ENCODE data around the gene DNAH2.

DNAH2 gene

DNA sequence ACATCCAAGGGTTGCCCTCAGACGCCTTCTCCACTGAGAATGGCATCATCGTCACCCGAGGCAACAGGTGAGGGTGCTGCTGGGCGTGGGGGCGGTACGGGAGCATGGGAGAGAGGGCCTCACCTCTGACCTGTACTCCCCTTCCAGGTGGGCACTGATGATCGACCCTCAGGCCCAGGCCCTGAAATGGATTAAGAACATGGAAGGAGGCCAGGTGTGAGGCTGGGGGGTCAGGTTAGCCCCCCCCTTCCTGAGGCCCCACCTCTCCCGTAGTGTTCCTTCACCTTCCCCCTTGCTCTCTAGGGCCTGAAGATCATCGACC is 100.1 kb downstream of the DNAH2 start:
- TF ChIP-seq, protein P1, sequence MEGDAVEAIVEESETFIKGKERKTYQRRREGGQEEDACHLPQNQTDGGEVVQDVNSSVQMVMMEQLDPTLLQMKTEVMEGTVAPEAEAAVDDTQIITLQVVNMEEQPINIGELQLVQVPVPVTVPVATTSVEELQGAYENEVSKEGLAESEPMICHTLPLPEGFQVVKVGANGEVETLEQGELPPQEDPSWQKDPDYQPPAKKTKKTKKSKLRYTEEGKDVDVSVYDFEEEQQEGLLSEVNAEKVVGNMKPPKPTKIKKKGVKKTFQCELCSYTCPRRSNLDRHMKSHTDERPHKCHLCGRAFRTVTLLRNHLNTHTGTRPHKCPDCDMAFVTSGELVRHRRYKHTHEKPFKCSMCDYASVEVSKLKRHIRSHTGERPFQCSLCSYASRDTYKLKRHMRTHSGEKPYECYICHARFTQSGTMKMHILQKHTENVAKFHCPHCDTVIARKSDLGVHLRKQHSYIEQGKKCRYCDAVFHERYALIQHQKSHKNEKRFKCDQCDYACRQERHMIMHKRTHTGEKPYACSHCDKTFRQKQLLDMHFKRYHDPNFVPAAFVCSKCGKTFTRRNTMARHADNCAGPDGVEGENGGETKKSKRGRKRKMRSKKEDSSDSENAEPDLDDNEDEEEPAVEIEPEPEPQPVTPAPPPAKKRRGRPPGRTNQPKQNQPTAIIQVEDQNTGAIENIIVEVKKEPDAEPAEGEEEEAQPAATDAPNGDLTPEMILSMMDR (conservative IDR thresholded peaks at IDR 0.05): no peak
- H3K27ac ChIP-seq: no peak overlapping the region

DNA sequence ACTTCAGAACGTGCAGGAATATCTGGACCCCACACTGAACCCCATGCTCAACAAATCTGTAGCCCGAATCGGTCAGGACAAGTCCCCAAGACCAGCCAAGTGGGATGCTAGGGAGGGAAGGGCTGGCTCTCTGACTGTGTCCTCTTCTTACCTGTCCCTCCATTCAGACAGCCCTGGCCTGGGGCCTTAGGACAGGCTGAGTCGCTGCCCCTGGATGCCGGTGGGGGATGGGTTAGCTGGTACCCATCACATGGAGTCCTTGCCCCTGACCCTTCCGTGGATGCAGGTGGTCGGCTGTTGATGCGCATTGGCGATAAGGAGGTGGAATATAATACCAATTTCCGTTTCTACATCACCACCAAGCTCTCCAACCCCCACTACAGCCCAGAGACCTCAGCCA is 100.5 kb downstream of the DNAH2 start:
- TF ChIP-seq, protein P1 (conservative IDR thresholded peaks at IDR 0.05): no peak
- H3K27ac ChIP-seq: no peak overlapping the region

DNA sequence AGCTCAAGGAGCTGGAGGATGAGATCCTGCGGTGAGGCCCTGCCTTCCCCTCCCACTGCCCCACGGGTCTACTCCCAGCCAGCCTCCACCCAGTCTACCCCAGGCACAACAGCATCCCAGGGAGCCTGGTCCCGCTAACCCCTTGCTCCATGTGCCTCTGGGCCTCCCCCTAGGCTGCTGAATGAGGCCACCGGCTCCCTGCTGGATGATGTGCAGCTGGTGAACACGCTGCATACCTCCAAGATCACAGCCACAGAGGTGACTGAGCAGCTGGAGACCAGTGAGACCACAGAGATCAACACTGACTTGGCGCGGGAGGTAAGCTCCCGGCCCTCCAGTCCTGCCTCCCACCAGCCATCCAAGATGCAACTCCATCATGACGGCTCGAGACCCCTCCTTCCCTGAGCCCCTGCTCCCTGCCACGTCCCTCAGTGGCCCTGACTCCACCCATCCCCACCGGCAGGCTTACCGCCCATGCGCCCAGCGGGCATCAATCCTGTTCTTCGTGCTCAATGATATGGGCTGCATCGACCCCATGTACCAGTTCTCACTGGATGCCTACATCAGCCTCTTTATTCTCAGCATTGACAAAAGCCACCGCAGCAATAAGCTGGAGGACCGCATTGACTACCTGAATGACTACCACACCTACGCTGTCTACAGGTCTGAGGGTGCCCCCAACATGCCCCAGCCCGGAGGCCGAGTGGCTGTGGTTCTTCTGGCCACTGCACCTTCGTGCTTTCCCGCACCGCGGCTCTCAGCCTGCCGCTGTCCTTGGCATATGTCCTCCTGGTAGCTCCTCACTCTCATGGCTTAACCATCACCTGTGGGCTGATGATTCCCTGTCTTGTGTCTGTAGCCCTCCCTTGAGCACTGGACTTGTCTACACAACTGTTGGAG is 101.5 kb downstream of the DNAH2 start:
- TF ChIP-seq, protein P1 (conservative IDR thresholded peaks at IDR 0.05): no peak
- no peak overlapping the region for H3K27ac ChIP-seq

DNA sequence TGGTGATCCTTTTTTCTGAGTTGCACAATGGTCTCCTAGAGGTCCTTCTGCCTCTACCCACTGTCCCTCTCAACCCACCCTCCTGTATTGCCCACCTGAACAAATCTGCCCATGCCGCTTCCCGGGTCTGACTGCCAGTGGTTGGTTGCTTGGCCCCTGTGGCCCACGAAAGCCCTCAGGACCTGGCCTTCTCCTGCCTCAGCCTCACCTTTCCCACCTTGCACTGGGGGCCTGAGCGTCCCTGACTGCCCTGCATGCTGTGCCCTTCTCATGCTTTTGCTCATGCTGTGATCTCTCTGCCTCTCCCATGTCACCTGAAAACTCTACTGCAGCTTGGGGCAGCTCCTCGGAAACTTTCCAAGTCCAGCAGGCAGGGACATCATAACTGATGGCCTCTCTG is 102.7 kb downstream of the DNAH2 start:
- H3K27ac ChIP-seq: no peak overlapping the region
- TF ChIP-seq, protein P1 (conservative IDR thresholded peaks at IDR 0.05): no peak

DNA sequence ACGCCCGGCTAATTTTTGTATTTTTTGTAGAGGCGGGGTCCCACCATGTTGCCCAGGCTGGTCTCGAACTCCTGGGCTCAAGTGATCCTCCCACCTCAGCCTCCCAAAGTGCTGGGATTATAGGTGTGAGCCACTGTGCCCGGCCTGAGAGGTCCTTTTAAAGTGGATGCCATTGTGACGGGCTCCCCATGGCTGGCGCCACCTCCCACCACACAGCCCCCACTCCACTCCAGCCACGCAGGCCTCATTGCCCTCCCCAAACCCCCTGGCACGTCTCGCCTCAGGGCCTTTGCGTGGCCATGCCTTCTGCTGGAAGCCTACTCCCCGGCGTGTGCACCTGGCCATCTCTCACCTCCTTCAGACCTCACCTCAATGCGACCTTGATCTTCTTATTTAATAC is 104.6 kb downstream of the DNAH2 start:
- TF ChIP-seq, protein P1 (conservative IDR thresholded peaks at IDR 0.05): no peak
- H3K27ac ChIP-seq: no peak overlapping the region

DNA sequence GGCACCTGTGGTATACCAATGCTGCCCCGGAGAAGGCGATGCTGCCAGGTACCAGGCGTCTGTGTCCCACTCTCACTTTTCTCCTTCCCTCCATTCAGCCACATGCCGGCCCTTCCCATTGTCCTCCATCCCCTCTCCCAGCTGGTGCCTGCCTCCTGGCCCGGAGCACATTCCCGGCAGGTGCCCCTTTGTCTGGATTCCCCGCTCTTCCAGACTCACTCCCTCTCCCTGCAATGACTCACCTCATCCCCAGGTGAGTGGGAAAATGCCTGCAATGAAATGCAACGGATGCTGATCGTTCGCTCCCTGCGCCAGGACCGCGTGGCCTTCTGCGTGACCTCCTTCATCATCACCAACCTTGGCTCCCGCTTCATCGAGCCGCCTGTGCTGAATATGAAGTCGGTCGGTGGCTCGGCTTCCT is 106.0 kb downstream of the DNAH2 start:
- TF ChIP-seq, protein P1 (conservative IDR thresholded peaks at IDR 0.05): no peak
- 0 out of 2 replicates have a peak overlapping the region, but pooled peaks have one; percentile 2 for H3K27ac ChIP-seq

DNA sequence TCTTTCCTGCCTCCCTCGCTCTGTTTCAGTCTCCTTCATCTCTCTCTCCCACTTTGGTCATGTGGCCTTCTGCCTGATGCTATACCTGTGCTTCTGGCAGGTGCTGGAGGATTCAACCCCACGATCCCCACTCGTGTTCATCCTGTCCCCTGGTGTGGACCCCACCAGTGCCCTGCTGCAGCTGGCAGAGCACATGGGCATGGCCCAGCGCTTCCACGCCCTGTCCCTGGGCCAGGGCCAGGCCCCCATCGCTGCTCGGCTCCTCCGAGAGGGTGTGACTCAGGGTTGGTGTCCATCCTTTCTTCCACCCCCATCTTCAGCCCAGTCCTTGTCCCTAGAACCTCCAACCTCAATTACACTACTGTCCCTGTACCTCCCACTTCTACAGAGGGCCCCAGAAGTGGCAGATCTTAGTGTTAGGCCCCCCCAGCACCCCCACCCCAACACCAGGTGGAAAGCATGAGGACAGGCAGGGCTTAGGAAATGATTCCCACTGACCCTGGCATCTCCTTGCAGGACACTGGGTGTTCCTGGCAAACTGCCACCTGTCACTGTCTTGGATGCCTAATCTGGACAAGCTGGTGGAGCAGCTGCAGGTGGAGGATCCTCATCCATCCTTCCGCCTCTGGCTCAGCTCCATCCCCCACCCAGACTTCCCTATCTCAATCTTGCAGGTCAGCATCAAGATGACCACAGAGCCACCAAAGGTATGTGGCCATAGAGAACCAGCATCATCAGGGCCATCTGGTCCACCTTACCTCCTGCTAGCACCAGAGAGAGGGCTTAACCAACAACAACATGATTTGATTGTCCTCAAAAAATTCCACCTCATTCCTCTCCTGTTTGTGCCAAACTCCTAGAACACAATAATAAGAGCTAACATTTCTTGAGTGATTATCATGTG is 106.7 kb downstream of the DNAH2 start:
- 0 out of 2 replicates have a peak overlapping the region, but pooled peaks have one; percentile 2 for H3K27ac ChIP-seq
- TF ChIP-seq, protein P1 (conservative IDR thresholded peaks at IDR 0.05): no peak
